HepG2 (cell line): ENCODE results near the gene TFDP2. TPM values are rescaled to one million over a fixed set of nuclear protein-coding genes. Genes with fewer than 3 reads are reported as not detected.

Experiments
- ATAC-seq: fragments of 200-7000 bp; cut with Tn5 transposase; 3 replicates; pipeline ENCODE4 v1.9.1; 2020; ENCODE audit warnings: mild to moderate bottlenecking, moderate library complexity
- BruUV-seq: library from RNA; stranded (reverse); fragments of 400-500 nt; replicated peaks from 2 replicates; lab custom pipeline; 2021; lab: Mats Ljungman, UMichigan
- CTCF ChIA-PET: fragments of 300-600 bp; formaldehyde crosslinking; extraction: SDS; loops from one replicate; lab custom pipeline; 2021; ENCODE audit warnings: low total read pairs, inconsistent platforms, low intra/inter-chr PET ratio; lab: Yijun Ruan, JAX
- POLR2A ChIA-PET: fragments of 350-600 bp; sonication (Branson Sonifier 250); formaldehyde crosslinking; loops from one replicate; lab custom pipeline; 2020; ENCODE audit warnings: antibody characterized with exemption, inconsistent platforms; lab: Yijun Ruan, JAX
- DNase-seq: peaks from one replicate; pipeline ENCODE4 v3.0.0-alpha.2; 2015; ENCODE audit warnings: low spot score
- FAIRE-seq: peaks from 3 replicates; lab custom pipeline; 2011; peaks lifted over from hg19 to GRCh38; lab: Jason Lieb, UNC
- H2AFZ ChIP-seq: one replicate; pipeline ENCODE4 v1.6.1; 2011; ENCODE audit warnings: low read length, inconsistent platforms
- H3K27ac ChIP-seq: fragments of 300-600 bp; 3 replicates; pipeline ENCODE4 v1.8.0; 2011; ENCODE audit warnings: mixed run types, mild to moderate bottlenecking, mixed read lengths, low read length, inconsistent platforms; ENCODE audit not compliant: insufficient read depth; ENCODE audit errors: extremely low read length
- H3K27me3 ChIP-seq, 2 experiments: fragments of 200-600 bp in 1 of 2; 2 replicates in 1 of 2; 3 replicates in 1 of 2; pipeline versions ENCODE4 v1.6.0 to v1.8.0; 2011; ENCODE audit warnings: low read length in 2 of 2, mild to moderate bottlenecking in 2 of 2, moderate library complexity in 2 of 2, inconsistent platforms in 1 of 2; ENCODE audit not compliant: insufficient read depth in 2 of 2, control insufficient read depth in 1 of 2
- H3K36me3 ChIP-seq, 2 experiments: fragments of 200-600 bp in 1 of 2; replicated peaks in 1 of 2; 2 replicates in 1 of 2; 3 replicates in 1 of 2; pipeline versions ENCODE4 v1.5.1 to v1.8.0; 2011; ENCODE audit warnings: low read length in 2 of 2, inconsistent platforms in 1 of 2; ENCODE audit not compliant: insufficient read depth in 2 of 2, control insufficient read depth in 1 of 2
- H3K4me1 ChIP-seq: 2 replicates; pipeline ENCODE4 v1.5.1; 2012; ENCODE audit warnings: low read length, inconsistent platforms; ENCODE audit not compliant: insufficient read depth
- H3K4me2 ChIP-seq: 2 replicates; pipeline ENCODE4 v1.6.0; 2011; ENCODE audit warnings: low read depth, low read length, inconsistent platforms
- H3K4me3 ChIP-seq, 3 experiments: fragments of 200-600 bp in 1 of 3; sonication (generic), shearing (Covaris generic) in 1 of 3; replicated peaks in 1 of 3; 2 replicates each; pipeline ENCODE4 v1.5.1; 2011 to 2016; ENCODE audit warnings: low read length in 3 of 3, inconsistent platforms in 2 of 3, low read depth in 2 of 3, mild to moderate bottlenecking in 2 of 3, control low read depth in 1 of 3, mixed read lengths in 1 of 3; ENCODE audit not compliant: insufficient read depth in 1 of 3
- H3K79me2 ChIP-seq: one replicate; pipeline ENCODE4 v1.6.1; 2011; ENCODE audit warnings: low read length, inconsistent platforms; ENCODE audit not compliant: insufficient read depth
- H3K9ac ChIP-seq: 2 replicates; pipeline ENCODE4 v1.6.0; 2011; ENCODE audit warnings: mild to moderate bottlenecking, low read depth, low read length, inconsistent platforms; ENCODE audit not compliant: insufficient read depth
- H3K9me3 ChIP-seq: 2 replicates; pipeline ENCODE4 v1.5.1; 2012; ENCODE audit warnings: mild to moderate bottlenecking, low read length
- H4K20me1 ChIP-seq: 2 replicates; pipeline ENCODE4 v1.6.0; 2011; ENCODE audit warnings: inconsistent platforms, mild to moderate bottlenecking, low read length, moderate library complexity; ENCODE audit not compliant: insufficient read depth
- HNRNPK ChIP-seq: fragments of 200-400 bp; formaldehyde crosslinking; IDR thresholded peaks from 2 replicates; pipeline ENCODE4 v1.6.1; 2018; ENCODE audit warnings: low read length, low read depth, moderate library complexity, mild to moderate bottlenecking; ENCODE audit not compliant: poor library complexity, severe bottlenecking
- KLF6 ChIP-seq: IDR thresholded peaks from 2 replicates; pipeline ENCODE4 v1.8.0; 2016; ENCODE audit warnings: missing biosample characterization, missing genetic modification reagents
- NFIB ChIP-seq: sonication (generic); formaldehyde crosslinking; IDR thresholded peaks from 2 replicates; pipeline ENCODE4 v1.9.0; 2021; ENCODE audit warnings: missing genetic modification reagents, mild to moderate bottlenecking, borderline replicate concordance
- RAD51 ChIP-seq: fragments of 450-650 bp; IDR thresholded peaks from 2 replicates; pipeline ENCODE4 v1.6.1; 2016; ENCODE audit warnings: borderline replicate concordance
- ZNF260 ChIP-seq: sonication (generic); formaldehyde crosslinking; IDR thresholded peaks from 2 replicates; pipeline ENCODE4 v1.4.0; 2020; ENCODE audit warnings: missing genetic modification reagents, low read depth, mild to moderate bottlenecking, borderline replicate concordance
- WGBS: methylation state at CpG from one replicate; pipeline ENCODE4 v1.1.6; 2017; ENCODE audit warnings: low lambda C conversion rate; 5-methylcytosine and 5-hydroxymethylcytosine counted together
- in situ Hi-C: cut with HindIII; loops from 2 replicates; pipeline ENCODE4 v1.10.0; 2017; ENCODE audit warnings: low pct_unique_long_range_greater_than_20kb; ENCODE audit not compliant: extremely low pct_ligation_motif_present
- intact Hi-C: fragments of 100-400 bp; cut with micrococcal nuclease; formaldehyde crosslinking; loops from one replicate; pipeline ENCODE4 v1.10.0; 2022; ENCODE audit not compliant: unreplicated experiment
- polyA plus RNA-seq, 8 experiments: library from polyadenylated mRNA; depleted of rRNA in 3 of 8; stranded (reverse) in 7 of 8; unstranded in 1 of 8; fragments of >200 nt; fragmentation: Illumina TruSeq in 4 of 8; extraction: Trizol in 4 of 8; gene quantifications; 2 replicates each; pipeline versions ENCODE4 v1.2.1 to v1.2.3, GENCODE V29; 2011 to 2016; ENCODE audit warnings: low read depth in 4 of 8, missing spikeins in 1 of 8, mixed read lengths in 1 of 8; ENCODE audit not compliant: insufficient read depth in 1 of 8
- total RNA-seq, 5 experiments: library from RNA; depleted of rRNA; stranded (reverse); fragments of >200 nt; fragmentation: Illumina TruSeq; extraction: Trizol; gene quantifications; 2 replicates each; pipeline ENCODE4 v1.2.3, GENCODE V29; 2016; ENCODE audit warnings: low read depth in 1 of 5
- TF ChIP-seq, protein P1 (sequence below): sonication (generic); formaldehyde crosslinking; conservative IDR thresholded peaks from 2 replicates; pipeline ENCODE4 v1.8.0; 2022; ENCODE audit warnings: missing genetic modification reagents

Gene TFDP2
- total and polyA plus RNA-seq, 2 of the 13 experiments (the other 11 are each of a cell fraction or from before 2014, with no cell fraction given): 17.9 to 37.4 TPM

DNA sequence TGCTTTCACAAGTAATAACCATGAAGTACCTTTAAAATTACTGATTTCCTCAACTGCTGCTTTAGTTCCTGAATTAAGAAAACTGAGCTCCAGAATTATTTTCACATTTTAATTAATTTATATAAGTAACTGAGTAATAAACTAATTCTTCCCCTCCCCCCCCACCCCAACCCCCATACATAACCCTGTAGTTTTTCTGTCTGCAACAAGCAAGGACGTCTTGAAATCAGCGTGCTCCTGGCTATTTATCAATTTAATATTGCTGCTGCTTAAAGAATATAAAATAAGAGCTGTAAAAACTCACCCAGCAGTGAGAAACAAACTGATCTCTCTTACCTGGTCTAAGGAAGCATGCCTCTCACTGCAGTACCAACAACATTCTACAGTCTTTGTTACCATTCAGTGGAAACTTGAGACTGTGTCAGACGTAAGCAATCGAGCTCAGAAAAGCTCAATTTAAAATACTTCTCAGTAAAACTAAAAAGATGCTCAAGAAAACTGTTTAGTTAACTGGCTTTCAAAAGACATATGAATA, 121.0 kb downstream of the TFDP2 start:
- in situ Hi-C loops: no loop called here
- Histone ChIP-seq H3K36me3 (no peaks in the 10 kb centered on the region), H3K79me2 (no peaks in the 10 kb centered on the region), H3K4me2 (no peak overlapping the region), H3K4me3 (no peak overlapping the region), H4K20me1 (no peaks in the 10 kb centered on the region), H3K9ac (no peak overlapping the region), H3K9me3 (no peaks in the 10 kb centered on the region), H3K27ac (no peak overlapping the region), H2AFZ (no peak overlapping the region), H3K4me1 (no peaks in the 10 kb centered on the region), H3K27me3 (no peaks in the 10 kb centered on the region)
- 96% methylated on average over 4 of the region's 4 CpGs for WGBS
- ChIA-PET CTCF (no interaction called here), POLR2A (no interaction called here)
- no peak for FAIRE-seq
- no peak for TF ChIP-seq KLF6 (CRISPR knock-in tag)
- TF ChIP-seq HNRNPK: peak; percentile 56
- BruUV-seq: no TSS peak
- ATAC-seq: no peak
- intact Hi-C loops: no loop called here
- DNase-seq: no peak

DNA sequence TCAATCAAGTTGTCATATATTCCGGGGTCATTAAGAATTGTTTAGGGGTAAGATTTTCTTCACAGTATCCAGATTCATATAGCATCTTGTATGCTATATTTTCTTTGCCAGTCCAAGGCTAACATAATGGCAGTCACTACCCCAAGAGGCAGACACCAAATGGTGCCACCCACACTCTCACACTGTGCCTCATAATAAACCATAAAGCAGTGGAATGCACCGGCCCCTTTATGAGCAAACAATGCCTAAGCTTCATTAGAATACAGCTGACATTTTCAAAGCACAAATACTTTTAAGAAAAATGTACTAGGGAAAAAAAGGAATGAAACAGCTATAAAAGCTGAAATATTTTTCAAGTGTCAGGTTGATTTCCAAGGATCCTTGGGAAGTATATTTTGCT, 121.6 kb downstream of the TFDP2 start:
- TF ChIP-seq NFIB (CRISPR knock-in tag) (no peak), ZNF260 (no peak), RAD51 (no peak)
- TF ChIP-seq, protein P1, sequence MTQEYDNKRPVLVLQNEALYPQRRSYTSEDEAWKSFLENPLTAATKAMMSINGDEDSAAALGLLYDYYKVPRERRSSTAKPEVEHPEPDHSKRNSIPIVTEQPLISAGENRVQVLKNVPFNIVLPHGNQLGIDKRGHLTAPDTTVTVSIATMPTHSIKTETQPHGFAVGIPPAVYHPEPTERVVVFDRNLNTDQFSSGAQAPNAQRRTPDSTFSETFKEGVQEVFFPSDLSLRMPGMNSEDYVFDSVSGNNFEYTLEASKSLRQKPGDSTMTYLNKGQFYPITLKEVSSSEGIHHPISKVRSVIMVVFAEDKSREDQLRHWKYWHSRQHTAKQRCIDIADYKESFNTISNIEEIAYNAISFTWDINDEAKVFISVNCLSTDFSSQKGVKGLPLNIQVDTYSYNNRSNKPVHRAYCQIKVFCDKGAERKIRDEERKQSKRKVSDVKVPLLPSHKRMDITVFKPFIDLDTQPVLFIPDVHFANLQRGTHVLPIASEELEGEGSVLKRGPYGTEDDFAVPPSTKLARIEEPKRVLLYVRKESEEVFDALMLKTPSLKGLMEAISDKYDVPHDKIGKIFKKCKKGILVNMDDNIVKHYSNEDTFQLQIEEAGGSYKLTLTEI (CRISPR knock-in tag): no peak
- Histone ChIP-seq H3K9me3 (no peaks in the 10 kb centered on the region), H3K79me2 (no peaks in the 10 kb centered on the region), H2AFZ (no peak overlapping the region), H3K27me3 (no peaks in the 10 kb centered on the region), H4K20me1 (no peaks in the 10 kb centered on the region), H3K4me1 (no peaks in the 10 kb centered on the region), H3K27ac (no peak overlapping the region), H3K36me3 (no peaks in the 10 kb centered on the region), H3K4me3 (no peak overlapping the region), H3K9ac (no peak overlapping the region), H3K4me2 (no peak overlapping the region)
- 88% methylated on average over 2 of the region's 2 CpGs for WGBS
- no TSS peak for BruUV-seq
- no peak for FAIRE-seq
- intact Hi-C loops (no loop called here), in situ Hi-C loops (no loop called here)
- CTCF ChIA-PET: no interaction called here
- DNase-seq: no peak
- POLR2A ChIA-PET: no interaction called here
- ATAC-seq: no peak
